COR-L47 (cell line): ENCODE measurements around the gene UGT2B10.
"Not testable (repeated sequence)": the region's sequence is repeated elsewhere in the genome, so short reads cannot be mapped to it uniquely, and the experiment has no call there.

Experiments used
- DNase-seq: peaks from one replicate; lab custom pipeline; 2025; lab: John Stamatoyannopoulos, UW

The UGT2B10 gene

DNA sequence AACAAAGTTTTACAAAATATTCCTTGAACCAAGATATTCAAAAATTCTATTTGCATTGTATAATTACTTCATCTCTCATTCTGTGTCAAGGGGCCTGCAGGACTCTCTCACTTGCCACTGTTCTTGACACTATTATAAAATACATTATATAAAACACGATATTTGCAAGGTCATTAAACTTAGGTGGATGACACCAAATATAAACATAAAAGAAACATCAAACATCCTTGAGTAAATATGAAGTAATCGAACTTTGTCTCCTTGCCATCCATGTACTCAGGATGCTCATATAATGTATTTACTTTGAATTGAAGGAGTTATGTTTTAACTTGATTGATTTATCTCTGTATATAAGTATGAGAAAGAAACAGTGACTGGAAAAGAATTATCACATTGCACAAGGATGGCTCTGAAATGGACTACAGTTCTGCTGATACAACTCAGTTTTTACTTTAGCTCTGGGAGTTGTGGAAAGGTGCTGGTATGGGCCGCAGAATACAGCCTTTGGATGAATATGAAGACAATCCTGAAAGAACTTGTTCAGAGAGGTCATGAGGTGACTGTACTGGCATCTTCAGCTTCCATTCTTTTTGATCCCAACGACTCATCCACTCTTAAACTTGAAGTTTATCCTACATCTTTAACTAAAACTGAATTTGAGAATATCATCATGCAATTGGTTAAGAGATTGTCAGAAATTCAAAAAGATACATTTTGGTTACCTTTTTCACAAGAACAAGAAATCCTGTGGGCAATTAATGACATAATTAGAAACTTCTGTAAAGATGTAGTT lies at the start of gene UGT2B10:
Gene UGT2B10 (plus strand): TSS at position 378 of the 793 bp plus-strand sequence. CDS start 26 bp downstream, at position 404.
- not testable (repeated sequence) for DNase-seq

DNA sequence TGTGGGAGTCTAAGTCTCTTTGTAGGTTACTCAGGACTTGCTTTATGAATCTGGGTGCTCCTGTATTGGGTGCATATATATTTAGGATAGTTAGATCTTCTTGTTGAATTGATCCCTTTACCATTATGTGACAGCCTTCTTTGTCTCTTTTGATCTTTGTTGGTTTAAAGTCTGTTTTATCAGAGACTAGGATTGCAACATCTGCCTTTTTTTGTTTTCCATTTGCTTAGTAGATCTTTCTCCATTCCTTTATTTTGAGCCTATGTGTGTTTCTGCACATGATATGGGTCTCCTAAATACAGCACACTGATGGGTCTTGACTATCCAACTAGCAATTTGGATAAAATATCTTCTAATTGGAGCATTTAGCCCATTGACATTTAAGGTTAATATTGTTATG lies 44.0 kb upstream of the UGT2B10 start:
- not testable (repeated sequence) for DNase-seq

DNA sequence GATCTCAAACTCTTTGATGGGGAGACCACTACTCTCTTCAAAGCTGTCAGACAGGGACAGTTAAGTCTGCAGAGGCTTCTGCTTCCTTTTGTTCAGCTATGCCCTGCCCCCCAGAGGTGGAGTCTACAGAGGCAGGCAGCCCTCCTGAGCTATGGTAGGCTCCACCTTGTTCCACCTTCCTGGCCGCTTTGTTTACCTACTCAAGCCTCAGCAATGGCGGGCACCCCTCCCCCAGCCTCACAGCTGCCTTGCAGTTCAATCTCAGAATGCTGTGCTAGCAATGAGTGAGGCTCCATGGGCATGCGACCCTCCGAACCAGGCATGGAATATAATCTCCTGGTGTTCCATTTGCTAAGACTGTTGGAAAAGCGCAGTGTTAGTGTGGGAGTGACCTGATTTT lies 42.1 kb upstream of the UGT2B10 start:
- DNase-seq: no peak

DNA sequence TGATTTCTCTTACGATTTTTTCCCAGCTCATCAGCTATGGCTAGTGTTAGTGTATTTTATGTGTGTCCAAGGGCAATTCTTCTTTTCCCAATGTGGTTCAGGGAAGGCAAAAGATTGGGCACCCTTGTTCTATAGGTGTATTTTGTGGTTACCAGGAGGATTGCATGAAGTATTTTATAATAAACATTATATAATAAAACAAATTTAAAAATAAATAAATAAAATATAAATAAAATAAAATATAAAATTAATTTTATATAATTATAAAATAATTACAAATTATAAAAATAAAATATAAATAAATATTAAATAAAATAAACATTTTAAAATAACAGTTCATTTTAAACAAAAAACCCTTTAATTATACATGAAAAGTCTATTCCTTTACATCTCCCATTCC lies 35.6 kb upstream of the UGT2B10 start:
- DNase-seq: no peak

DNA sequence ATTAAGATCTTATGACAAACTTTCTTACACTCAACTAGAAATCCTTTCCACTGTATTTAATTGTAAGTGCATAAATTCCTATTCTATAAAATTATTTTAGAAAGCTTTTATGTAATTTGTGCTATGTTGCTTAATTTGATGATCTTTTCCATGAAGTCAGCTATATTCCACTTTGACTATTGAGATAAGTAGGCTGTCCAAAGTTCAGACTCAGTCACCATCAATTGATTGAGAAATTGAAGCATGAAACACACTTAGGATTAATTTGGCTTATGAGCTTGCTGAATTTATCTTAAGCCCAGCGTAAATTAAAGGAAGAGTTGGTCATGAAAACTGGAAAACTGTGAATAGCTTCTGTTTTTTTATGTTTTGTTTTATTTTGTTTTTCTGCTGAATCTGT lies 18.7 kb upstream of the UGT2B10 start:
- DNase-seq: no peak

DNA sequence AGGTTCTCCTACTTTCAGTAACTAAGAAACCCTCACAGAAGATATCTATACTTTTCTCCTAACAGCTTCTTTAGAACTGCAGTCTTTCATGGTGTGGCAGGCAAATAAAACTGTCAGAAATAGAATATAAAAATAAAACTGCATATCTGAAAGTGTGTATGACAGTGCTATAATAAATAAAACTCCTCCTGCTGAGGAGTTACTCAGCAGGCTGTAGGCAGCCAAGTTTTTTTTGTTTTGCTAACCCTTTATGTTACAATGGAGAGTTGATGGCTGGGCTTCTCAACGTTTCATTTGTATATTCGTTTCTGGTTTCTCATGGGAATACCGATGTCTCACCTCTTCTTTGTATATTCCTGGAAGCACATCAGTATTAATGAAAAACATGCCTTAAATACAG lies 18.2 kb upstream of the UGT2B10 start:
- DNase-seq: no peak

DNA sequence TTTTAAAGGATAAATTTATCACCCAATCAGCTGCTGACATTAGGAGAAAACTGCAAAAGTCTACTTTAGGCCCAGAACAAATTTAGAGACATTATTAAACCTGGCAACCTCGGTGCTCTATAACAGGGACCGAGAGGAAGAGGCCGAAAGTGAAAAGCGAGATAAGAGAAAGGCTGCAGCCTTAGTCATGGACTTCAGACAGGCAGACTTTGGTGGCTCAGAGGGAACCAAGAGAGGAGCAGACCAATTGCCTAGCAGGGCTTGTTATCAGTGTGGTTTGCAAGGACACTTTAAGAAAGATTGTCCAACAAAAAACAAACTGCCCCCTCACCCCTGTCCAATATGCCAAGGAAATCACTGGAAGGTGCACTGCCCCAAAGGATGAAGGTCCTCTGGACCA lies 12.8 kb upstream of the UGT2B10 start:
- no peak for DNase-seq

DNA sequence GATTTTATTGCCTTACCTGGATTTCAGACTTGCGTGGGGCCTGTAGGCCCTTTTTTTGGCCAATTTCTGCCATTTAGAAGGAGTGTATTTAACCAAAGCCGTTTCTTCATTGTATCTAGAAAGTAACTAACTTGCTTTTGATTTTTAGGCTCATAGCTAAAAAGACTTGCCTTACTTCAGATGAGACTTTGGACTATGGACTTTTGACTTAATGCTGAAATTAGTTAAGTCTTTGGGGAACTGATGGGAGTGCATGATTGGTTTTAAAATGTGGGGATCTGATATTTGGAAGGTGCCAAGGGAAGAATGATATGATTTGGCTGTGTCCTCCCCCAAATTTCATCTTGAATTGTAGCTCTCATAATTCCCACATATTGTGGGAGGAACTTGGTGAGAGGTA lies 7.7 kb upstream of the UGT2B10 start:
- DNase-seq: no peak

DNA sequence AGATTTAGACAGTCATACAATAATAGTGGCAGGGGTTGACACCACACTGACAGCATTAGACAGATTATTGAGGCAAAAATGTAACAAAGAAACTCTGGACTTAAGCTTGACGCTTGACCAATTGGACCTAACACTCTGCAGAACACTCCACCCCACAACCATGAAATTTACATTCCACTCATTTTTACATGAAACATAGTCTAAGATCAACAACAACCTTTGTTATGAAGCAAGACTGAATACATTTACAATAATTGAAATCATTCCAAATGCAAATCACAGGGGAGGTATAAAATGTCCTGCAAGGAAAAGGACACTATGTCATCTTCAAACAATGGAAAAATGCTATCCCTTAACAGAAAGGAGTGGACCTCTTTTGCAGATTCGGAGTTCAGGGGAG lies 4.9 kb upstream of the UGT2B10 start:
- no peak for DNase-seq

DNA sequence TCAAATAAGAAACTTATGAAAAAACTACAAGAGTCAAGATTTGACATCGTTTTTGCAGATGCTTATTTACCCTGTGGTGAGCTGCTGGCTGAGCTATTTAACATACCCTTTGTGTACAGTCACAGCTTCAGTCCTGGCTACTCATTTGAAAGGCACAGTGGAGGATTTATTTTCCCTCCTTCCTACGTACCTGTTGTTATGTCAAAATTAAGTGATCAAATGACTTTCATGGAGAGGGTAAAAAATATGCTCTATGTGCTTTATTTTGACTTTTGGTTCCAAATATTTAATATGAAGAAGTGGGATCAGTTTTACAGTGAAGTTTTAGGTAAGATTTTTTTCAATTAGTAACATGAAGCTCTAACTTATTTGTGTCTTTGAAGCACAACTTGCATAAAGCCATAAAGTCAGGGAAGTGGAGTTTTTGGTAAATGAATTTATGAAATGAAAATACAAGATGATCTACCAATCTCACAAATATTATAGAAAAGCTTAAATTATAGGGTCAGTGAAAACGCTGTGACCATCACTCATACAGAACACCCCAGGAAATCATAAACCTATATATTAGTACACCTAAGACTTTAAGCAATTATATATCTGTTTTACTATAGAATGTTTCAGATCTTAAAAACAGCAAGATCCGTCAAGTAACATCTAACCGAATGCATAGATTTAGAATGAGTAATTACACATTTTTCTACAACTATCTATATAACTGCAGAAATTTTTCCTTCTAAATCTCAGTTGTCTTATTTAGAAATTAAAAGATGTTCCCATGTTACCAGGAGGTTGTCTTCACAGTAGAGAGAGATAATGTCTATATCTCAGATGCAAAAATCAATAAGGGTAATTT lies 844 bp downstream of the UGT2B10 start:
- DNase-seq: not testable (repeated sequence)

DNA sequence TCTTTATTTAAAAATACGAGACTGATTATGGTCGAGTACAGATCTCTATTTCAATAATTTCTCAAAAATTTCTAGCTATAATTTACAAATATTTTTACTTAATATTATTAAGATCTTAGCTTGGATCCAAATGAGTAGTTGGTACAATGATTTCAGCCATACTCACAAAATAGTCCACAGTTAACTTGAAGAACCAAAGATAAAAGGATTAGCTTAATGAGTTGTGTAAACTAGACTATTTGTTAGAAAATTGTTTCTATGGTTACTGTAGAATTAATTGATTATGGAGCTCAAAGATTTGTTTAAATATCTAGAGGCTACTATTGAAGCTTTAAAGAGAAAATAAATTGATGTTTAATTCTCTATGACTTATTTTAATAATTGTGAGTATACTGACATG lies 1.6 kb downstream of the UGT2B10 start:
- no peak for DNase-seq

DNA sequence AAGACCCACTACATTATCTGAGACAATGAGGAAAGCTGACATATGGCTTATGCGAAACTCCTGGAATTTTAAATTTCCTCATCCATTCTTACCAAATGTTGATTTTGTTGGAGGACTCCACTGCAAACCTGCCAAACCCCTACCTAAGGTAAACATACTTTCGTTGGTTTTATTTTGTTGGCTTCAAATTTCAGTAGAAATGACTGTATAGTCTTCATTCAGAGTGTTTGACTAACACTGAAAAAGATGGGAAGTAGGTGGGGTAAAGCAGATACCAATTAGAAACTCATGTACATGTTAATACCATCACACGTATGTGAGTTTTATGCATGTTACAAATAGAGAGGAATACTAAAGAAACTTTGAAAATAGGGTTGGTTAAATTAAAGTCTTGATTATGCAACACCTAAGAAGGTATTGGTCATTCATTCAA lies 2.3 kb downstream of the UGT2B10 start:
- DNase-seq: not testable (repeated sequence)

DNA sequence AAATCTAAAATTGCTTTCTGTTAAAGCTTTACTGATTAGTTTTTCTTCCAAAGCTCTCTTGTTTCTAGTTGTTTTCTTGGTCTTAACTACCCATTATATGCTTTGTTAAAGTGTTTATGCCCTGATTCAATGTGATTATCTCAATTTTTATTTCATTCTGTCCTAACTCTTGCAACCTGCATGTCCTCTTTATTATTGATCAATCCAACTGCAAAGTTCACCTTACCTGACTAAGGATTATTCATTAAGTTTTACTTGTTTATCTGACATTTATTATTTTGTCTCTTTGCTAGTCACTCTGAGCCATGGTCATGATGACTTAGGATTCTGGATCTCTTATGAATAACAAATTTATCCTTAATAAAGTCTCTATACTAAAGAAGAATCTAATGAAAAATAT lies 15.8 kb downstream of the UGT2B10 start:
- DNase-seq: no peak

DNA sequence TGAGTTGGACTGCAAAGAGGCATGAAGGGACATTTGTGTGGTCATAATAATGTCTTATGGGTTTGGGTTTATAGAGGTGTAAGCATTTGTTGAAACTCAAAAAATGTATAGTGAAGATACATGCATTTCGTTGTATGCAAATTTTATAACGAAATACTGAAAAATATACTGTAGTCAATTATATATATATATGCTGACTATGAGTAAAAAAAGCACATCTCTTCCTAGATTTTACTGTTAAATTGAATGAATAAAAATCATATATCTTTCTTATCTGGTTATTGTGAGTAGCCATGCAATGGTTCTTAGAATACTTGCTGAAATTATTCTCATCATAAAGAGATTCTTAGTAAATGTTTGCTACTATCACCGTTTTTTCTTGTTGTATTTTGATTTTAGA lies 34.5 kb downstream of the UGT2B10 start:
- no peak for DNase-seq

DNA sequence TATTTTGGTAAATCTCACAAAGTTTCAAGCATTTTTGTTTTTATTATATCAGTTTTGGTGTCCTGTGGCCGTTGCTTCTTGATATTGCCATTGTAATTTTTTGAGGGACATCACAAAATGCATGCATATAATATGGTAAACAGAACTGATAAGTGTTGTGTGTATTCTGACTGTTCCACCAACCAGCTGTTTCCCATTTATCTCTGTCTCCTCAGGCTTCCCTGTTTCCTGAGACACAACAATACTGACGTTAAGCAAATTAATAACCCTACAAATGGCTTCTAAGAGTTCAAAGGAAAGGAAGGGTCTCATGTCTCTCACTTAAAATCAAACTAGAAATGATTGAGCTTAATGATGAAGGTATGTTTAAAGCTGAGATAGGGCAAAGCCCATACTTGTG lies 40.0 kb downstream of the UGT2B10 start:
- no peak for DNase-seq

DNA sequence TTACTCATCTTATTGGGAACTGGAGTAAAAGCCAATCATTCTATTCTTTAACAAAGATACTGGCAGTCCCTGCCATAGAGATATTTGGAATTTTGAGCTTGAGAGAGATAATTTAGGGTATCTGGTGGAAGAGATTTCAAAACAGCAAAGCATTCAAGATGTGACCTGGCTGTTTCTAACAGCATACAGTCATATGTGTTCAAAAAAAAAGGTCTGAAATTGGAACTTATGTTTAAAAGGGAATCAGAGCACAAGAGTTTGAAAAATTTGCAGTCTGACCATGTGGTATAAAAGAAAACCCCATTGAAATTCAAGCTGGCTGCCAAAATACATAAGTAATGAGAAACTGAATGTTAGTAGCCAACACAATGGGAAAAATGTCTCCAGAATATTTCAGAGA lies 42.2 kb downstream of the UGT2B10 start:
- DNase-seq: no peak

DNA sequence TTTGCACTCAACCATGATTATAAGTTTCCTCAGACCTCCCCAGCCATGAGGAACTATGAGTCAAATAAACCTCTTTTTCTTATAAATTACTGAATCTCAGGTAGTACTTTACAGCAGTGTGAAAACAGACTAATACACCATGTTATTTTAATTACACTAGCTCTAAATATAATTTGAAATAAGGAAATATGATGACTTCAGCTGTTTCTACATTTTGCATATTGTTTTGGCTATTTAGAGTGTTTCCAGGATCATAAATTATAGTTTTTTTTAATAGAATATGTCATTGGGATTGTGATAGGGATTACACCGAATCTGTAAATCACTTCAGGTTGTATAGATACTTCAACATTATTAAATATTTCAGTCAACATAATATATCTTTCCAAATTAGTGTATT lies 43.9 kb downstream of the UGT2B10 start:
- DNase-seq: no peak

DNA sequence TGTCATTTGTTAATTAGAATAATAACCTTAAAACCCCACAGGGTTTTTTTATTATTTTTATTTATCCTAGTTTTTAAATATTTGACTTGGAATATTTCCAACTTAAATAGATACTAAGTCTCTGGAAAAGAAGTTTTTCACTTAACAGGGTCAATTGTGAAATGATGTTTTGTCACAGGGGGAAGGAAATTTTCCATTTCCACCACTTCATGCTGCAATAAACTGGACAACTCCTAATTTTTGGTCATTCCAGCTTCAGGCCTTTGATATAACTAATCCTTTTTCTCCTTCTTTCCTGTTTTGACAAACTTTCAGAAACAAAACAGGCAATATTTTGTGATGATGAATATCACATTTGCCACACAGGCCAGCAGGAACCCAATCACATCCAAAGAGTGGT lies 45.3 kb downstream of the UGT2B10 start:
- DNase-seq: no peak

DNA sequence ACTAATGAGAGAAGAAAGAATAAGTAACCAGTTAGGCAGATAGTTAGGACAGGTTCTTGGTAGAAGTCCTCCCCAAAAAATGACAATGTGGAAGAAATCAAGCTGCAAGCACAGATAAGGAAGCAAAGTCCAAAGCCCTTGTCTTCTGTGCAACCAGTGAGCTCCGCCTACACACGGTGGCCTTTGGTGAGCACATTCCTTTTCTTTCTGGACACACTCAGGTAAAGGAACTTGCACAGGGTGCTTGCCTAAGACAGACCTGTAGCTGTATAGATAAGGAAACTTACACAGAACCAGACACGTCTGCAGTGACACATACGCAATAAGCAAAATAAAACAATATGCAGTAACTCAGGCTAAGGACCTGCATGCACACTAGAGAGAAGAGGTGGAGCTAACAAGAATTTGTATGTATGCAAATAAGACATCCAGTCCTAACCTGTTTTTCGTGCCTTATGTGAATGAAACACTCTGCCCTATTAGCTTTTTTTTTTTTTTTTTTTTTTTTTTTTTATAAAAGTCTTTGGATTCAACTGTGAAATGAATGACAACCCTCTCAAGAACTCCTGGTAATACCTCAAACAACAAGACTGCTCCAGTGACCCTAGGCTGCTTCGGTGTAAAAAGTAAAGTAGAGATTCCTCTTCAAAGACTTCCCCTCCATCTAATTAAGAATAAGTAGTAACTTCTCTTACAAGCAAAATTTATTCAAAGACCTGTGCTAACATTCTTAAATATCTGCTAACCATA lies 48.8 kb downstream of the UGT2B10 start:
- no peak for DNase-seq

DNA sequence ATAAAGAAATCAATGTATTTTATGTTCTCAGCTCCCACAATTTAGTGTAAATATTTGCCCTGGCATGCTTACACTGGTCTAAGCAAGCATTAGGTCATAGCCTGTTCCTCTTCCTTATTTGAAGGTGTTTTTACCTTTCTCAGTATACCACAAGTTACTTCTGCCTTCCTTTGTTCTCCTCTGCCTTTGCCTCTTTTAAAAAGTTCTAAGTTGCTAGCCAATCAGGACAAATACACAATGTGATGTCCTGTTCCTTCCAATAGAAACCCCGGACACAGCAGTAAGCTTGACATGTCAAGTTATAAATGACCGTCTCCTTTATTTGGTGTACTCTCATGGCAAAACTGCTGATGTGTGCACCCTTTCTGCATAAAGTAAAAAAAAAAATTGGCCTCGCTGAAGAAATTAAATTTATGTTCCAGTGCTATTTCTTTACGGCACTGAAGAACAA lies 49.4 kb downstream of the UGT2B10 start:
- DNase-seq: no peak

DNA sequence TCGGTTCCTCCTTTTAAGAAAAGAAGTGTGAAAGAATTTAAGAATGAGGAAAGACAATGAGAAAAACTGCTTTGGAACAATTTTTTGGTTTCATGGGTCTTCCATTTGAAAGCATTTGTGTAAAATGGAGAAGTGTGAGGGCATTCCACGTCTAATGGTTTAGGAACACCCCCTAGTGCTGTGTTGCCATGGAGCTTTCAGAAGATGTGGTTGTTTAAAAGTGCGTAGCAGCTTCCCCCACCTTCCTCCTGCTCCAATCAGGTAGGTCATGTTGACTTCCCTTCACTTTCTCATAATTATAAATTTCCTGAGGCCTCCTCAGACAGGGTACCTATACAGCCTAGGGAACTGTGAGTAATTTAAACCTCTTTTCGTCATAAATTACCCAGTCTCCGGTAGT lies 50.0 kb downstream of the UGT2B10 start:
- no peak for DNase-seq

DNA sequence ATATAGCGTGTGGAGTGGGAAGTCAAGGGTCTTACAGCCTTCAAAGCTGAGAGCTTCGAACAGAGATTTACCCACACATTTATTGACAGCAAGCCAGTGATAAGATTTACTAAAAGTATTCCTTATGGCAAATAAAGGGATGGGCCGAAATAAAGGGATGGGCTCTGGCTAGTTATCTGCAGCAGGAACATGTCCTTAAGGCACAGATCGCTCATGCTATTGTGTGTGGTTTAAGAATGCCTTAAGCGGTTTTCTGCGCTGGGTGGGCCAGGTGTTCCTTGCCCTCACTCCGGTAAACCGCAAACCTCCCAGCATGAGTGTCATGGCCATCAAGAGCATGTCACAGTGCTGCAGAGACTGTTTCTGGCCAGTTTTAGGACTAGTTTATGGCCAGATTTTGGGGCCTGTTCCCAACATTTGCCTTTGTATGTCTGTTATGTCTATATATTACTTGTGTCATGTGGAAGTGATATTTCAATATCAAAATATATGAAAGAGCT lies 53.5 kb downstream of the UGT2B10 start:
- no peak for DNase-seq
